Activated CD4-positive, alpha-beta memory T cell treated with anti-CD3 and anti-CD28 coated beads, Interleukin-2, amount 10 ng/mL, durations not matched to agents 7 days and 5 days (primary cell): ENCODE results near the gene SPRY1. TPM values are rescaled to one million over a fixed set of nuclear protein-coding genes. Genes with fewer than 3 reads are reported as not detected.

Experiments
- CTCF ChIA-PET: fragments of 350-600 bp; sonication (Branson Sonifier 250); formaldehyde crosslinking; loops from one replicate; lab custom pipeline; 2021; ENCODE audit warnings: antibody characterized with exemption, inconsistent platforms; lab: Charles Lee
- POLR2A ChIA-PET: fragments of 350-600 bp; sonication (Branson Sonifier 250); formaldehyde crosslinking; loops from one replicate; lab custom pipeline; 2021; ENCODE audit warnings: antibody characterized with exemption; lab: Charles Lee
- DNase-seq: peaks from one replicate; pipeline ENCODE4 v3.0.0-alpha.2; 2020
- H3K27ac Mint-ChIP-seq: one replicate; pipeline ENCODE4 v1.8.0; 2021; ENCODE audit warnings: mild to moderate bottlenecking, mixed read lengths
- H3K27me3 Mint-ChIP-seq: one replicate; pipeline ENCODE4 v1.8.0; 2021; ENCODE audit warnings: mixed read lengths
- H3K36me3 Mint-ChIP-seq: one replicate; pipeline ENCODE4 v1.8.0; 2021; ENCODE audit warnings: low read depth, mixed read lengths
- H3K4me1 Mint-ChIP-seq: one replicate; pipeline ENCODE4 v1.8.0; 2021; ENCODE audit warnings: mixed read lengths
- H3K4me3 Mint-ChIP-seq: one replicate; pipeline ENCODE4 v1.8.0; 2021; ENCODE audit warnings: mild to moderate bottlenecking, mixed read lengths
- H3K9me3 Mint-ChIP-seq: one replicate; pipeline ENCODE4 v1.8.0; 2021; ENCODE audit warnings: mixed read lengths
- total RNA-seq, 2 experiments: library from RNA; stranded (reverse); gene quantifications; one replicate each; pipeline ENCODE4 v1.2.3, GENCODE V29; 2021

SPRY1 gene, protein sequence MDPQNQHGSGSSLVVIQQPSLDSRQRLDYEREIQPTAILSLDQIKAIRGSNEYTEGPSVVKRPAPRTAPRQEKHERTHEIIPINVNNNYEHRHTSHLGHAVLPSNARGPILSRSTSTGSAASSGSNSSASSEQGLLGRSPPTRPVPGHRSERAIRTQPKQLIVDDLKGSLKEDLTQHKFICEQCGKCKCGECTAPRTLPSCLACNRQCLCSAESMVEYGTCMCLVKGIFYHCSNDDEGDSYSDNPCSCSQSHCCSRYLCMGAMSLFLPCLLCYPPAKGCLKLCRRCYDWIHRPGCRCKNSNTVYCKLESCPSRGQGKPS
- 10 to 100 TPM; 16.5 to 18.5 TPM for total RNA-seq

DNA sequence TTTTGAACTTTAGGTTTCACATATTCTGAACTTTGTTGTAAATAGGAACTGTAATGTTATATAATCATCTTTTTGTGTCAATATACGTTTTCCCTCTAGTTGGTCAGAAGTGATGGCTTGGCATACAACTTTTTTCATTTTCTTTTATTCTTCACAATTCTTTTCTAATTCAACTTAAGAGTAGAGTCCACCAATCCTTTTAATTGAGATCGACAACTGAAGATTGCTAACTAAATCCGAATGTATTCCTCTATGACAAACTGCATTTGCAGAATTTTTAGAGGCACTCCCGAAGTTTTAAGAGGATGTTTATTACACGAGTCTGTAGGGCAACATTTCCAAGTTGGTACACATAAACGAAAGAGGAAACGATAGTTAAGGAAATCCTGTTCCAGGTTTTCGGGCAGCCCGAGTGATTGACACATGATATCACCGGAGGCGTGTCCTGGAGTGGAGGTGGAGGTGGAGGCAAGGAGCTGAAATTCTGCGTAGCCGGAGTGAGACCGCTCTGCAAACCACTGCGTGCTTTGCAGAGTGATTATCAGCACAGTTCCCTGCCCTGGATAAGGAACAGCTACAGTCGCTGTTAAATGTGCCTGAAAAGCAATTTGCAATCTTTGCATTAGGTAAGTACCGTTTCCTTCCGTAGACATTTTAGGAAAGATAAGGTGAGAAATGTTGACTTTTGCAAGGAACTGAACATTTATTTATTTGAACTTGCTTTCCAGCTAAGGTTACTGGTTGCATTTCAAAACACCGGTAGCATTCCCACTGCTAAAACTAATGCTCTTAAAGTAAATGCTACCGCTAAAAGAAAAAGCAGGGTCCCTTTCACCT, at the start of gene SPRY1:
SPRY1 (plus strand) TSS at position 489 of the 837 bp plus-strand sequence. CDS start 4,797 bp downstream, outside the sequence.
- no peaks in the 10 kb centered on the region for H3K9me3 Mint-ChIP-seq
- H3K4me3 Mint-ChIP-seq, result peak within 1 kb of the TSS; percentile 76
- H3K27me3 Mint-ChIP-seq, result peaks cover 37% of the 10 kb centered on the region
- H3K36me3 Mint-ChIP-seq, result peaks cover 16% of the 10 kb centered on the region
- ChIA-PET CTCF (no interaction called here), POLR2A (interaction anchor here (0.9 to 2.0 kb wide), 4 partner anchors 9 to 24 kb away, joined by 3 to 7 read pairs (median 4); no protein-coding TSS in a partner anchor)
- peak; percentile 82 for DNase-seq
- peaks cover 28% of the 10 kb centered on the region for H3K4me1 Mint-ChIP-seq
- H3K27ac Mint-ChIP-seq, result peak within 1 kb of the TSS; percentile 48

DNA sequence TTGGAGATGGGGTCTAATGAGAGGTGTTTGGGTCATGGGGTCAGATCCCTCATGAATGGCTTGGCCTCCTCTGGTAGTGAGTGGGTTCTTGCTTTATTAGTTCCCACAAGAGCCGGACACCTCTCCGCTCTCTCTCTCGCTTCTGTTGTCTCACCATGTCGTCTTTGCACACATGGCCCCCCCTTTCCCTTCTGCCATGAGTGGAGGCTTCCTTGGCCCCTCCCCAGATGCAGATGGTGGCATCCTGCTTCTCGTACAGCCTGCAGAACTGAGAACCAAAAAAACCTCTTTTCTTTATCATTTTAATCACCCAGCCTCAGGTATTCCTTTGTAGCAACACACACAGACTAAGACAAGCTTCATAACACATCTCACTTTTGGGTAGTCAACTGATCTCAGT, 49.6 kb upstream of the SPRY1 start:
- DNase-seq, result no peak
- ChIA-PET POLR2A (no interaction called here), CTCF (no interaction called here)
- Mint-ChIP-seq H3K9me3 (no peaks in the 10 kb centered on the region), H3K27me3 (peaks cover 9% of the 10 kb centered on the region), H3K4me1 (no peaks in the 10 kb centered on the region), H3K36me3 (no peaks in the 10 kb centered on the region), H3K27ac (no peak overlapping the region), H3K4me3 (no peak overlapping the region)

GRCh38 chr4:123348946-123349345, 47.6 kb upstream of the SPRY1 start:
- Mint-ChIP-seq H3K27ac (no peak overlapping the region), H3K4me3 (no peak overlapping the region), H3K36me3 (no peaks in the 10 kb centered on the region), H3K27me3 (peaks cover 9% of the 10 kb centered on the region), H3K4me1 (peaks cover 5% of the 10 kb centered on the region), H3K9me3 (no peaks in the 10 kb centered on the region)
- DNase-seq, result no peak
- CTCF ChIA-PET, result interaction anchor here (1.1 kb wide), 1 partner anchor 10 kb away, joined by 3 read pairs; no protein-coding TSS in a partner anchor
- POLR2A ChIA-PET, result no interaction called here

GRCh38 chr4:123349421-123350190, 47.0 kb upstream of the SPRY1 start:
- CTCF ChIA-PET, result interaction anchor here (1.0 to 1.1 kb wide), 2 partner anchors 9 to 215 kb away, joined by 3 to 4 read pairs; no protein-coding TSS in a partner anchor
- POLR2A ChIA-PET, result no interaction called here
- Mint-ChIP-seq H3K4me3 (no peak overlapping the region), H3K36me3 (no peaks in the 10 kb centered on the region), H3K27ac (no peak overlapping the region), H3K9me3 (no peaks in the 10 kb centered on the region), H3K4me1 (peaks cover 5% of the 10 kb centered on the region), H3K27me3 (peaks cover 9% of the 10 kb centered on the region)
- DNase-seq, result no peak

- DNase-seq, result no peak
- CTCF ChIA-PET, result interaction anchor here (1.0 kb wide), 1 partner anchor 214 kb away, joined by 4 read pairs; no protein-coding TSS in a partner anchor
- Mint-ChIP-seq H3K36me3 (no peaks in the 10 kb centered on the region), H3K4me3 (no peak overlapping the region), H3K9me3 (no peaks in the 10 kb centered on the region), H3K27ac (no peak overlapping the region), H3K27me3 (peaks cover 9% of the 10 kb centered on the region), H3K4me1 (peaks cover 5% of the 10 kb centered on the region)
- POLR2A ChIA-PET, result no interaction called here
Measured at GRCh38 chr4:123350191-123350544, 46.4 kb upstream of the SPRY1 start.

DNA sequence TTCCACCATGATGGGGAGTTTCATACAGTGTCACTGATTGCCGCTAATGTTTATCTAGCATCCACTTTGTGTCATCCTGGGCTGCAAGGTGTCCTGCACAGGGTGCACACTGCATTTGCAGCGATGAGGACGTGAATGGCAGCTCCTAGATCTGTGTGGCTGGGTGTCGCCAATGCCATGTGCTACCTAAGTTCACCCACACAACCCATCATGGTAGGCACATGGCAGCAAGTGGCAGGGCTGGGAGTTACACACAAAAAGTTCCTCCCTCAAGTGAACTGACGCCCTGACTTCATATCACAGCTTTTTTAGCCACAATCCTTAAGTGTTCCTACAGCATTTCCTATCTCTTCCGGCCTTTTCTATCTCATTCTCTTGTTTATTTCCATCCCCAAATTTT, 45.9 kb upstream of the SPRY1 start:
- CTCF ChIA-PET, result interaction anchor here (0.5 kb wide), 1 partner anchor 634 kb away, joined by 3 read pairs; no protein-coding TSS in a partner anchor
- Mint-ChIP-seq H3K4me3 (no peak overlapping the region), H3K36me3 (no peaks in the 10 kb centered on the region), H3K27ac (no peak overlapping the region), H3K4me1 (peaks cover 5% of the 10 kb centered on the region), H3K9me3 (no peaks in the 10 kb centered on the region), H3K27me3 (peaks cover 9% of the 10 kb centered on the region)
- POLR2A ChIA-PET, result no interaction called here
- no peak for DNase-seq

GRCh38 chr4:123351713-123352112, 44.9 kb upstream of the SPRY1 start:
- no peak overlapping the region for H3K27ac Mint-ChIP-seq
- H3K4me3 Mint-ChIP-seq, result no peak overlapping the region
- H3K36me3 Mint-ChIP-seq, result no peaks in the 10 kb centered on the region
- peaks cover 6% of the 10 kb centered on the region for H3K27me3 Mint-ChIP-seq
- H3K4me1 Mint-ChIP-seq, result peaks cover 5% of the 10 kb centered on the region
- POLR2A ChIA-PET, result no interaction called here
- CTCF ChIA-PET, result no interaction called here
- no peak for DNase-seq
- H3K9me3 Mint-ChIP-seq, result no peaks in the 10 kb centered on the region

DNA sequence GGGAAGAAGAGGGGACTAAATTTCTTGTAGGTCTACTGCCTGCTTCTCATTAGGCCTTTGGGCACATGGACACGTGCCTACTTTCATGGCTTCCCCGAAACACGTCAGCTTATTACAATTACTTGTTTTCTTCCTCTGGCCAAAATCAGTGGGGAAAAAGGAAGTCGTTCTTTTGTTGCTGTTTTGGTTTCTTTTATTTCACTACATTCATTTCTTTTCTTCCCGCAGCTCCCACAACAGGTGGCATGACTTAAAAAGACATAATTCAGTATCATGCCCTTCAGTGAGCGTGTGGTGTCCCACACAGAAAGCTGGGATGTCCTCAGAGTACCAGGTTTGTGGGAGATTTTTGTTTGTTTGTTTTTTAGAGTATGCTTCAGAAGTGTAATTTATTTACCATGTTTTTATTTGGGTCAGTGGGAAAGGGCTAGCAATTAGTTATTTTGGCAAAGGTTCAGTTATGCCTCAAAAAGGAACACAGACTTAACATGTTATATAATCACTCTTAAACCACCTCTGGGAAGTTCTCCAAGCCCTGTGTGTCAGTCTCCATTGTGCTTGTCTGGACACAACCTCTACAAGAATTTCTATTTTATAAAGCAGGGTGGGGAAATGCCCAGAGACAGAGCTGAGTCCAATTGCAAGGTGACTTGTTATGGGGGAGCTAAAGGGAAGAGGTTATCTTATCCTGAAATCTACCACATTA, 44.2 kb upstream of the SPRY1 start:
- ChIA-PET CTCF (no interaction called here), POLR2A (no interaction called here)
- H3K4me1 Mint-ChIP-seq, result peaks cover 5% of the 10 kb centered on the region

DNA sequence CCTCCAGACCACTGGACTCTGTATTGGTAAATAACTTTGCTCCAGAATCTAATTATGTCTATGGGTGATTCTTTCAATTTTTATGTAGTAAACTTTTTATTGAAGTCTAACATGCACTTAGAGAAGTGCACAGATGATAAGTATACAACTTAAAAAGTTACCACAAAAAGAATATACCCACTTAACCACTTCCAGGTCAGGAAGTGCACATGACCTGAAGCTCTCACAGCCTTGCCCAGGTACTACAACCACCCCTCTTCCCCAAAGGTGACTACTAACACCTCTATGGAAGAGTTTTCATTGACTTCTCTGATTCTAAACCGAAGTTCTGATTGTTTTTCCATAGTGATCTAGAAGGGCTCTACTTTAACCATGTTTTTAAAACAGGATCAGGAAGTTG, 43.6 kb upstream of the SPRY1 start:
- no peaks in the 10 kb centered on the region for H3K36me3 Mint-ChIP-seq
- H3K4me3 Mint-ChIP-seq, result no peak overlapping the region
- DNase-seq, result no peak
- H3K4me1 Mint-ChIP-seq, result peaks cover 5% of the 10 kb centered on the region
- H3K27me3 Mint-ChIP-seq, result peaks cover 4% of the 10 kb centered on the region
- ChIA-PET POLR2A (no interaction called here), CTCF (interaction anchor here (0.5 kb wide), 1 partner anchor 164 kb away, joined by 3 read pairs; no protein-coding TSS in a partner anchor)
- H3K9me3 Mint-ChIP-seq, result no peaks in the 10 kb centered on the region
- H3K27ac Mint-ChIP-seq, result no peak overlapping the region

More for the DNA sequence above, 44.2 kb upstream of the SPRY1 start:
- Mint-ChIP-seq H3K27ac (no peak overlapping the region), H3K4me3 (no peak overlapping the region), H3K36me3 (no peaks in the 10 kb centered on the region), H3K27me3 (peaks cover 4% of the 10 kb centered on the region), H3K9me3 (no peaks in the 10 kb centered on the region)
- DNase-seq, result no peak

- no peak overlapping the region for H3K4me3 Mint-ChIP-seq
Measured at GRCh38 chr4:123353656-123354055, 42.9 kb upstream of the SPRY1 start.

DNA sequence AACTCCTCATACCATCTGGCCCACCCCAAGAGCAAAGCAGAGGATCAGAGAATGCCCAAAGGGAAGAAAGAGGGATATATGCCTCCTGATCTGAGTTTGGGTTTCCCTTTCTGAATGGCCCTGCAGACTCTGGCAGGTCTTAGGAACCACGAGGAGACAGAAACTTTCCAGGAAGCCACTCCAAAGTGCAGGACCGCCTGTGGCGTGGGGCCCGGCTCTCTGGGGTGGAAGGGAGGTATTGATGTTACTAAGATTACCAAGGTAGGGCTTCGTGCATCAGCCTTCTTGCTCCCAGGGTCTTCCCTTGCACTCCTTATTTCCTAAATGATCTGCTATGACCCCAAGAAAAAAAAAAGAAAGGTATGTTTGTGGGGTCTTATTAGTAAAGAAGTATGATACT, 41.9 kb upstream of the SPRY1 start:
- H3K36me3 Mint-ChIP-seq, result no peaks in the 10 kb centered on the region
- ChIA-PET POLR2A (no interaction called here), CTCF (no interaction called here)
- H3K4me3 Mint-ChIP-seq, result no peak overlapping the region
- no peak for DNase-seq
- H3K27ac Mint-ChIP-seq, result no peak overlapping the region
- no peaks in the 10 kb centered on the region for H3K9me3 Mint-ChIP-seq
- H3K27me3 Mint-ChIP-seq, result peaks cover 6% of the 10 kb centered on the region
- peaks cover 5% of the 10 kb centered on the region for H3K4me1 Mint-ChIP-seq

More at GRCh38 chr4:123353656-123354055, 42.9 kb upstream of the SPRY1 start:
- POLR2A ChIA-PET, result no interaction called here
- Mint-ChIP-seq H3K27me3 (peaks cover 4% of the 10 kb centered on the region), H3K27ac (no peak overlapping the region), H3K4me1 (peaks cover 5% of the 10 kb centered on the region), H3K36me3 (no peaks in the 10 kb centered on the region), H3K9me3 (no peaks in the 10 kb centered on the region)
- no peak for DNase-seq
- CTCF ChIA-PET, result no interaction called here

- Mint-ChIP-seq H3K27me3 (peaks cover 2% of the 10 kb centered on the region), H3K4me3 (no peak overlapping the region), H3K36me3 (no peaks in the 10 kb centered on the region), H3K27ac (no peak overlapping the region), H3K9me3 (no peaks in the 10 kb centered on the region), H3K4me1 (peaks cover 5% of the 10 kb centered on the region)
- CTCF ChIA-PET, result no interaction called here
- no peak for DNase-seq
- POLR2A ChIA-PET, result no interaction called here
Measured at GRCh38 chr4:123356921-123357320, 39.7 kb upstream of the SPRY1 start.
